Smooth muscle cell (in vitro differentiated cells): Measurements from ENCODE around the gene ZNF786. TPM values are rescaled to one million over a fixed set of nuclear protein-coding genes. Genes with fewer than 3 reads are reported as not detected.
"Not testable (repeated sequence)": the region's sequence is repeated elsewhere in the genome, so short reads cannot be mapped to it uniquely, and the experiment has no call there.

Experiments used
- DNase-seq: peaks from one replicate; lab custom pipeline; 2025; ENCODE audit not compliant: unreplicated experiment; lab: John Stamatoyannopoulos, UW
- H2AFZ ChIP-seq: fragments of 200-600 bp; sonication (generic); 2 replicates; pipeline ENCODE4 v1.6.0; 2016; ENCODE audit warnings: antibody characterized with exemption, low read depth, mild to moderate bottlenecking
- H3F3A ChIP-seq: fragments of 200-600 bp; sonication (generic); 2 replicates; pipeline ENCODE4 v1.6.0; 2017; ENCODE audit warnings: antibody characterized with exemption, low read depth
- H3K27ac ChIP-seq: fragments of 200-600 bp; sonication (generic); 2 replicates; pipeline ENCODE4 v1.5.1; 2016; ENCODE audit warnings: low read depth, mild to moderate bottlenecking
- H3K27me3 ChIP-seq: fragments of 200-600 bp; sonication (generic); 2 replicates; pipeline ENCODE4 v1.6.1; 2016; ENCODE audit warnings: low read depth, mild to moderate bottlenecking
- H3K36me3 ChIP-seq: fragments of 200-600 bp; sonication (generic); 2 replicates; pipeline ENCODE4 v1.5.1; 2016; ENCODE audit warnings: low read depth
- H3K4me1 ChIP-seq: fragments of 200-600 bp; sonication (generic); 2 replicates; pipeline ENCODE4 v1.5.1; 2016; ENCODE audit warnings: low read depth
- H3K4me2 ChIP-seq: fragments of 200-600 bp; sonication (generic); 2 replicates; pipeline ENCODE4 v1.6.0; 2016; ENCODE audit warnings: mild to moderate bottlenecking
- H3K4me3 ChIP-seq: fragments of 200-600 bp; sonication (generic); 2 replicates; pipeline ENCODE4 v1.5.1; 2016; ENCODE audit warnings: mild to moderate bottlenecking
- H3K79me2 ChIP-seq: fragments of 200-600 bp; sonication (generic); 2 replicates; pipeline ENCODE4 v1.6.0; 2016; ENCODE audit warnings: low read depth, mild to moderate bottlenecking
- H3K9ac ChIP-seq: fragments of 200-600 bp; sonication (generic); 2 replicates; pipeline ENCODE4 v1.6.0; 2016; ENCODE audit warnings: low read depth
- H3K9me3 ChIP-seq: fragments of 200-600 bp; sonication (generic); replicated peaks from 2 replicates; pipeline ENCODE4 v1.5.1; 2016; ENCODE audit warnings: low read depth
- H4K20me1 ChIP-seq: fragments of 200-600 bp; sonication (generic); 2 replicates; pipeline ENCODE4 v1.6.0; 2016; ENCODE audit warnings: low read depth
- WGBS: methylation state at CpG from one replicate; pipeline ENCODE4 v1.1.7; 2016; ENCODE audit warnings: low lambda C conversion rate; 5-methylcytosine and 5-hydroxymethylcytosine counted together
- polyA plus RNA-seq: library from polyadenylated mRNA; unstranded; fragments of >200 nt; fragmentation: Nextera tagmentation; extraction: Ambion mirVana; gene quantifications from 2 replicates; pipeline ENCODE4 v1.2.1, GENCODE V29; 2016
- total RNA-seq: library from RNA; depleted of rRNA; stranded (reverse); fragments of >200 nt; gene quantifications from 2 replicates; pipeline ENCODE4 v1.2.3, GENCODE V29; 2014
- TF ChIP-seq, protein P1 (sequence below): fragments of 200-600 bp; sonication (generic); IDR thresholded peaks from 2 replicates; pipeline ENCODE4 v1.5.1; 2017; ENCODE audit warnings: borderline replicate concordance, mild to moderate bottlenecking, antibody characterized with exemption; ENCODE audit not compliant: insufficient read depth, poor library complexity, severe bottlenecking

The ZNF786 gene
- total and polyA plus RNA-seq, 2 experiments from 2014 or later, result 2.2 to 2.3 TPM

GRCh38 chr7:149067869-149068268 lies 22.6 kb downstream of the ZNF786 start:
- no peaks in the 10 kb centered on the region for H3K79me2 ChIP-seq
- no peaks in the 10 kb centered on the region for H3K27me3 ChIP-seq
- DNase-seq, result no peak
- H3K9me3 ChIP-seq, result no peaks in the 10 kb centered on the region
- TF ChIP-seq, protein P1, sequence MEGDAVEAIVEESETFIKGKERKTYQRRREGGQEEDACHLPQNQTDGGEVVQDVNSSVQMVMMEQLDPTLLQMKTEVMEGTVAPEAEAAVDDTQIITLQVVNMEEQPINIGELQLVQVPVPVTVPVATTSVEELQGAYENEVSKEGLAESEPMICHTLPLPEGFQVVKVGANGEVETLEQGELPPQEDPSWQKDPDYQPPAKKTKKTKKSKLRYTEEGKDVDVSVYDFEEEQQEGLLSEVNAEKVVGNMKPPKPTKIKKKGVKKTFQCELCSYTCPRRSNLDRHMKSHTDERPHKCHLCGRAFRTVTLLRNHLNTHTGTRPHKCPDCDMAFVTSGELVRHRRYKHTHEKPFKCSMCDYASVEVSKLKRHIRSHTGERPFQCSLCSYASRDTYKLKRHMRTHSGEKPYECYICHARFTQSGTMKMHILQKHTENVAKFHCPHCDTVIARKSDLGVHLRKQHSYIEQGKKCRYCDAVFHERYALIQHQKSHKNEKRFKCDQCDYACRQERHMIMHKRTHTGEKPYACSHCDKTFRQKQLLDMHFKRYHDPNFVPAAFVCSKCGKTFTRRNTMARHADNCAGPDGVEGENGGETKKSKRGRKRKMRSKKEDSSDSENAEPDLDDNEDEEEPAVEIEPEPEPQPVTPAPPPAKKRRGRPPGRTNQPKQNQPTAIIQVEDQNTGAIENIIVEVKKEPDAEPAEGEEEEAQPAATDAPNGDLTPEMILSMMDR, result no peak
- H2AFZ ChIP-seq, result no peak overlapping the region
- H3F3A ChIP-seq, result no peaks in the 10 kb centered on the region
- no peaks in the 10 kb centered on the region for H3K36me3 ChIP-seq
- no peaks in the 10 kb centered on the region for H3K4me1 ChIP-seq
- no peak overlapping the region for H3K27ac ChIP-seq
- H3K9ac ChIP-seq, result no peak overlapping the region
- H3K4me2 ChIP-seq, result no peak overlapping the region
- H4K20me1 ChIP-seq, result no peaks in the 10 kb centered on the region
- no peak overlapping the region for H3K4me3 ChIP-seq
- WGBS, result 91% methylated on average over 4 of the region's 4 CpGs

DNA sequence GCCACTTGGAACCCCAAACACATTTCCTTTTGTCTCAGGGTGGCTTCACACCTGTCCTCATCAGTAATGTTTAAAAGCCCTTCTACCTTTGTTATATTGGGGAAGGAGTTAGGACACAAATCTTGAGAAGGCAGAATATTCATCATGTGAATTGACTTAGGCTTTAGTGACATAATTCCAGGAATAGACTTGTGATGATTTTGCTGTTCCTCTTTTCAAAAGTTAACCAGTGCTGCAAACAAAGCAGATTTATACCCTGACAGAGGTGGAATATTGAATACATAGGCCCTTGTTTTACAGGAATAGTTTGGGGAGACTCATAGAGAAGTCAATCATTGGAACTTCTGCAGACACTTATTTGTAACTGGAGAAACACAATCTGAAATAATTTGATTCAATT lies 27.0 kb downstream of the ZNF786 start:
- DNase-seq, result no peak
- no peaks in the 10 kb centered on the region for H3K79me2 ChIP-seq
- H4K20me1 ChIP-seq, result no peaks in the 10 kb centered on the region
- no peaks in the 10 kb centered on the region for H3K27me3 ChIP-seq
- no peak overlapping the region for H3K4me2 ChIP-seq
- TF ChIP-seq, protein P1, result no peak
- H3K4me1 ChIP-seq, result no peaks in the 10 kb centered on the region
- no peaks in the 10 kb centered on the region for H3F3A ChIP-seq
- H3K9ac ChIP-seq, result no peak overlapping the region
- no peaks in the 10 kb centered on the region for H3K9me3 ChIP-seq
- H2AFZ ChIP-seq, result no peak overlapping the region
- no peak overlapping the region for H3K27ac ChIP-seq
- no peak overlapping the region for H3K4me3 ChIP-seq
- no peaks in the 10 kb centered on the region for H3K36me3 ChIP-seq

DNA sequence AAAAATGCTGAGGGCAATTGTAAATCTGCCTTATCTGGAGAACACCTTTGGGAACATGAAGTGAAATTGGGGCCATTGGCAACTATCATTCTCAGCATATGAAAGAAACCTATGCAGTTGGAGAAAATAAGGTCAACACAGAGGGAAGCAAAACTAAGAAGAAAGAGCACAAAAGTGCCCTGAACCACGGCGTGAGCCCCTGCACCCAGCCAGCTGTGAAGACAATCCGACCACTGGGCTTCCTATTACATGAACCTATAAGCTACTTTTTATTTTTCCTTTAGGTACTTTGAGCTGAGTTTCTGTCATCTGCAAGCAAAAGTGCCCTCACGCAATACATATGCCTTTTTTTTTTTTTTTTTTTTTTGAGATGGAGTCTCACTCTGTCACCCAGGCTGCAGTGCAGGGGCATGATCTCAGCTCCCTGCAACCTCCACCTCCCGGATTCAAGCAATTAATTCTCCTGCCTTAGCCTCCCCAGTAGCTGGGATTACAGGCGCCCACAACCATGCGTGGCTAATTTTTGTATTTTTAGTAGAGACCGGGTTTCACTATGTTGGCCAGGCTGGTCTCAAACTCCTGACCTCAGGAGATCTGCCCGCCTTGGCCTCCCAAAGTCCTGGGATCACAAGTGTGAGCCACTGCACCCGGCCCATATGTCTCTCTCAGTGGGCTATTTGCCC lies 28.2 kb downstream of the ZNF786 start:
- H3K79me2 ChIP-seq, DNase-seq, H3K27ac ChIP-seq, H3K36me3 ChIP-seq, H3K4me3 ChIP-seq, H3K4me1 ChIP-seq, H4K20me1 ChIP-seq, H3K27me3 ChIP-seq, H3K9ac ChIP-seq, H3F3A ChIP-seq, H3K4me2 ChIP-seq, H3K9me3 ChIP-seq, H2AFZ ChIP-seq: not testable (repeated sequence)
- WGBS, result 89% methylated on average over 10 of the region's 10 CpGs

GRCh38 chr7:149060156-149060555 lies 30.4 kb downstream of the ZNF786 start:
- H4K20me1 ChIP-seq, result no peaks in the 10 kb centered on the region
- WGBS, result 83% methylated on average over 1 of the region's 1 CpG
- DNase-seq, result no peak
- no peak overlapping the region for H2AFZ ChIP-seq
- no peak overlapping the region for H3K27ac ChIP-seq
- no peak overlapping the region for H3K9ac ChIP-seq
- TF ChIP-seq, protein P1, result no peak
- H3K79me2 ChIP-seq, result no peaks in the 10 kb centered on the region
- H3K36me3 ChIP-seq, result no peaks in the 10 kb centered on the region
- H3K27me3 ChIP-seq, result no peaks in the 10 kb centered on the region
- H3K9me3 ChIP-seq, result no peaks in the 10 kb centered on the region
- H3F3A ChIP-seq, result no peaks in the 10 kb centered on the region
- no peaks in the 10 kb centered on the region for H3K4me1 ChIP-seq
- no peak overlapping the region for H3K4me3 ChIP-seq
- no peak overlapping the region for H3K4me2 ChIP-seq
